Rectal smooth muscle tissue (tissue), 1 donor: ENCODE results near the gene SLC6A2.

Source experiments
- H3K27ac ChIP-seq: one replicate; pipeline ENCODE4 v1.7.0; 2013; ENCODE audit warnings: low read depth, low read length, inconsistent platforms
- H3K27me3 ChIP-seq: one replicate; pipeline ENCODE4 v1.7.0; 2013; ENCODE audit warnings: low read length; ENCODE audit not compliant: control insufficient read depth, insufficient read depth
- H3K36me3 ChIP-seq: one replicate; pipeline ENCODE4 v1.7.0; 2013; ENCODE audit warnings: low read length; ENCODE audit not compliant: control insufficient read depth, insufficient read depth
- H3K4me1 ChIP-seq: one replicate; pipeline ENCODE4 v1.7.0; 2013; ENCODE audit warnings: low read length; ENCODE audit not compliant: control insufficient read depth, insufficient read depth
- H3K4me3 ChIP-seq: one replicate; pipeline ENCODE4 v1.7.0; 2013; ENCODE audit warnings: low read length
- H3K9ac ChIP-seq: one replicate; pipeline ENCODE4 v1.7.0; 2013; ENCODE audit warnings: low read length

SLC6A2 gene

DNA sequence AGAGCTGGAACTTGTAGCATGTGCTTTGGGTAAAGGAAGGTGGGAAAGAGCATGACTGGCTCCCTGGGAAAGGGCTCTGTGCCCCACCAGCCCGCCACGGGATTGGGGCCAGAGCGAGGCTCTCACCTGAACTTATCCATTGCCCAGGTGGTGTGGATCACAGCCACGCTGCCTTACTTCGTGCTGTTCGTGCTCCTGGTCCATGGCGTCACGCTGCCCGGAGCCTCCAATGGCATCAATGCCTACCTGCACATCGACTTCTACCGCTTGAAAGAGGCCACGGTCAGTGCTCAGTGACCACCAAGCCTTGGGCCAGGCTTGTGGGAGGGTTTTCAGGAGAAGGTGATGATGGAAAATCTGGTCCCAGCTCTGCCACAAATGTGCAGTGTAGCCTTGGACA lies 36.0 kb downstream of the SLC6A2 start:
- H3K27ac ChIP-seq, result no peak overlapping the region
- no peak overlapping the region for H3K4me3 ChIP-seq
- H3K4me1 ChIP-seq, result no peaks in the 10 kb centered on the region
- H3K36me3 ChIP-seq, result no peaks in the 10 kb centered on the region
- no peaks in the 10 kb centered on the region for H3K27me3 ChIP-seq
- no peak overlapping the region for H3K9ac ChIP-seq

DNA sequence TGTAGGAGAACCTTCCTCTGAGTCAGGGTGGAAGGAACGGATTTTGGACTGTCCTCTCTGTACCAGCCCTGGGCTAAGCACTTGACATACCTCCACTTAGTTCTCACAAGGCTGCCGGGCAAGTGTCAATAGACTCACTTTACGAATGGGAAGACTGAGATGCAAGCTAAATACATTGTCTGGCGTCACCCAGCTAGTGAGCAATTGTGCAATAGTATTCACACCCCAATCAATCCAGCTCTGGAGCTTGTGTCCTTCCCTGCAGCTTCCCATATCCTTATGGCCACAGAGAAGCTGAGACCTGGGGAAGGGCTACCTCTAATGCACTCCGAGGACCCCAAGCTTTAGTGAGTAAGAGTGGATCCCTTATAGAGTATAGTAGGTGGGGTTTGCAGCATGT lies 39.8 kb downstream of the SLC6A2 start:
- Histone ChIP-seq H3K36me3 (no peaks in the 10 kb centered on the region), H3K4me1 (no peaks in the 10 kb centered on the region), H3K4me3 (no peak overlapping the region)

DNA sequence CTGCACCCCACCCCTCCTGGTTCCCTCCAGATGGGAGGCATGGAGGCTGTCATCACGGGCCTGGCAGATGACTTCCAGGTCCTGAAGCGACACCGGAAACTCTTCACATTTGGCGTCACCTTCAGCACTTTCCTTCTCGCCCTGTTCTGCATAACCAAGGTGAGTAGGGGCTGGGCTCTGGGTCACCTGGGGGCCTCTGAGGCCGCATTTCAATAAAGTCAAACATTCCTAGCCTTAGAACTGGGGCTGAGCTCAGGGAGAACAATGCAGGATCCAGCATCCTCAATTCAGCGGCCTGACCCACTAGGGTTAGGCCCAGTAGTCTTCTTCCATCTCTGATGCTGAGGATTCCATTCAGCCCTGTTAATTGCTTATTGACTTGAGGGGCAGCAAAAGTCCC lies 42.1 kb downstream of the SLC6A2 start:
- no peak overlapping the region for H3K4me3 ChIP-seq
- no peak overlapping the region for H3K27ac ChIP-seq
- H3K36me3 ChIP-seq, result no peaks in the 10 kb centered on the region
- H3K27me3 ChIP-seq, result no peaks in the 10 kb centered on the region
- H3K4me1 ChIP-seq, result no peaks in the 10 kb centered on the region
- no peak overlapping the region for H3K9ac ChIP-seq

More for the DNA sequence above, 39.8 kb downstream of the SLC6A2 start:
- Histone ChIP-seq H3K27ac (no peak overlapping the region), H3K27me3 (no peaks in the 10 kb centered on the region), H3K9ac (no peak overlapping the region)

DNA sequence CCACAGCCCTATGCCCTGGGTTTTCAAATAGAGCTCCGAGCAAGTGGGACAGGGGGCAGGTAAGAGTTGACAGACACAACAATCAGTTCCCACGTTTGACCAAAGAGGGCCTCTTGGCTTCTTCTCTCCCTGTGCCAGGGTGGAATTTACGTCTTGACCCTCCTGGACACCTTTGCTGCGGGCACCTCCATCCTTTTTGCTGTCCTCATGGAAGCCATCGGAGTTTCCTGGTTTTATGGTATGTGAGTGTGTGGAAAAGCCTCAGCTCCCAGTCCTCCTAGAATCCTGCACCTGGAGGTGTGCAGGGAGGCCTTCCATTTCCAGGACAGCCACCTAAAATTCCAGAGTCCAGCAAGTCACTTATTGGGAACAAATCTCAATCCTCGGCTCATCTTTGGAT lies 42.5 kb downstream of the SLC6A2 start:
- Histone ChIP-seq H3K9ac (no peak overlapping the region), H3K36me3 (no peaks in the 10 kb centered on the region), H3K4me1 (no peaks in the 10 kb centered on the region), H3K27me3 (no peaks in the 10 kb centered on the region), H3K27ac (no peak overlapping the region), H3K4me3 (no peak overlapping the region)

DNA sequence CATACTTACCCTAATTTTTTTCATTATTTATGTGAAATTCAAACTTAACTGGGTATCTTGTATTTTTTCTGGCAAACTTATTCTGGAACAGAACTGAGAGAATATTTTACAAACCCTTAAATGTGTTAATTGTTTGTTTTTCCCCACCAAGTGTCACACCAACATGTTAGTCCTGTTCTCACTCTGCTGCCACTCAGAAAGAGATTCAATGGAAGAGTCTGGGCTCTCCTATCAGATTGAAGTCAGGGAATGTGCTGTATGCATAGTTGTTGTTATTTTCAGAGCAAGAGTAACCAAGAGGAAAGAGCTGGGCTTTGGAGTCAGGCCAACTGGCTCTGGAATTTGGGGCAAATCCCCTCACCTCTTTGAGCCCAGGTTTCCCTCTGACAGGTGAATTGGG lies 43.2 kb downstream of the SLC6A2 start:
- H3K9ac ChIP-seq, result no peak overlapping the region
- H3K27me3 ChIP-seq, result no peaks in the 10 kb centered on the region
- no peak overlapping the region for H3K4me3 ChIP-seq
- no peaks in the 10 kb centered on the region for H3K4me1 ChIP-seq
- H3K36me3 ChIP-seq, result no peaks in the 10 kb centered on the region
- no peak overlapping the region for H3K27ac ChIP-seq

- Histone ChIP-seq H3K4me1 (no peaks in the 10 kb centered on the region), H3K4me3 (no peak overlapping the region), H3K9ac (no peak overlapping the region), H3K27me3 (no peaks in the 10 kb centered on the region), H3K27ac (no peak overlapping the region), H3K36me3 (no peaks in the 10 kb centered on the region)
Measured at GRCh38 chr16:55699616-55700015, 43.8 kb downstream of the SLC6A2 start.

DNA sequence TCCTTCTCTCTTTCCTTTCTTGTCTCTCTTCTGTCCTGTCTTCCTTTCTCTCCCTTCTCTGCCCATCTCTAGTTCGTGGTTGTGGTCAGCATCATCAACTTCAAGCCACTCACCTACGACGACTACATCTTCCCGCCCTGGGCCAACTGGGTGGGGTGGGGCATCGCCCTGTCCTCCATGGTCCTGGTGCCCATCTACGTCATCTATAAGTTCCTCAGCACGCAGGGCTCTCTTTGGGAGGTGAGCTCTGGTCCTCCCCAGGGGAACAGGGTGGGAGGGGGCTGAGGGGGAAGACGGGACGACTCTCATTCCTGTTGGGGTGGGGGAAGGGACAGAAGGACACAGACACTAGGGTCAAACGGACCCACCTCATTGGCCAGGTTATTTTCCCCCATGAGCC lies 44.3 kb downstream of the SLC6A2 start:
- H3K27me3 ChIP-seq, result no peaks in the 10 kb centered on the region
- no peaks in the 10 kb centered on the region for H3K4me1 ChIP-seq
- H3K9ac ChIP-seq, result no peak overlapping the region
- H3K27ac ChIP-seq, result no peak overlapping the region
- H3K36me3 ChIP-seq, result no peaks in the 10 kb centered on the region
- H3K4me3 ChIP-seq, result no peak overlapping the region

DNA sequence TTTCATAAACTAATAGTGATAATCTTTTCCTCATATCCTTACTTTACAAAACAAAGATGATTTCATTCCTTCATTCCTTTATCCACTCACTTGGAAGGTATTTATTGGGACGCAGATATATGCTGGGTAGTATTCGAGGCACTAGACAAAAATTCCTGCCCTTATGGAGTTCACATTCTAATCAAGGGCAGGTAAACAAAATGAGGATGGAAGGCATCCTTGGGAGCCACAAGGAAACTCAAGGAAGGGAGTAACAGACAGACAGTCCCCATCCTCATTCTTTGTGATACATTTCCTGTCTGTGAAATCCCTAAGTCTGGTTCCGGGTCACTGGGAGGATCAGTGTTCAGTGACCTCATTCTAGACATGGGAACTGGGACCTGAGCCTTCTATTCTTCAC lies 45.2 kb downstream of the SLC6A2 start:
- no peak overlapping the region for H3K4me3 ChIP-seq
- no peaks in the 10 kb centered on the region for H3K36me3 ChIP-seq
- H3K27ac ChIP-seq, result no peak overlapping the region
- H3K9ac ChIP-seq, result no peak overlapping the region
- H3K27me3 ChIP-seq, result no peaks in the 10 kb centered on the region
- no peaks in the 10 kb centered on the region for H3K4me1 ChIP-seq

DNA sequence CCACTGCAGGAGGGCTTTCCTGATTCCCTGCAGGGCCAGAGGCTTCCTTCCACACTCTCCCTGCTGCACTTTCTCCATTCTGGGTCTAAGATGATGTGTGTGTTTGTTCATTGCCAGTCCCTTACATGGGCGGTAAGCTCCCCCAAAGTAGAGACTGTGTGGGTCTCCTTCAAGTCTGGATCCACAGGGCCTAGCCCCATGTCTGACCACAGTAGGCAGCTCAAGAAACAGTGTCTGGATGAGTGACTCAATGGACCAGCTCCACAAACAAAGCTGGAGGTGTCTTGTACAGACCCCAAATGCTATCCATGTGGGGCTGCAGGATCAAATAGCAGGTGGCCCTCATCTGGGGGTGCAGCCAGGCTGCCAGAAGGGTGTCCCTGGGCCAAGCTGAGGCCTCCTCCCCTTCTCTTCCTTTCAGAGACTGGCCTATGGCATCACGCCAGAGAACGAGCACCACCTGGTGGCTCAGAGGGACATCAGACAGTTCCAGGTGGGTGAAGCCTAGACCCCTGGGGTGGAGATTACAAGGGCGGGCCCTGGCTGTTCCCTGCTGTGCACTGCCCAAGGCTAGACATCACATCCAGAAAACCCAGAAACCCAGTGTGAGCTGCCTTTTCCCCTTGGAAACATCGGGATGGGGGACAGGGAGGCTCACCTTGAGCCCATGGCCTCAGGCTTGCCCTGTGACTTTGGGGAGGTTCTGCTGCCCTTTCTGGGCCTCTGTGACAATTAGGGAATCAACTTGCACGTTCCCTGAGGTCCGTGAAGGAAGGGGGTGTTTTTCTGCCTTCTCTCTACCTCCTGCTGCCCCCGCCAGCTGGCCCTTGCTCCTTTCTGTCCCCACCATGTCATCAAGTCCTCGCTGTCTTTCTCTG lies 45.9 kb downstream of the SLC6A2 start:
- H3K4me3 ChIP-seq, result no peak overlapping the region
- H3K9ac ChIP-seq, result no peak overlapping the region
- no peaks in the 10 kb centered on the region for H3K36me3 ChIP-seq
- no peaks in the 10 kb centered on the region for H3K27me3 ChIP-seq
- H3K27ac ChIP-seq, result no peak overlapping the region
- H3K4me1 ChIP-seq, result no peaks in the 10 kb centered on the region

- Histone ChIP-seq H3K36me3 (no peaks in the 10 kb centered on the region), H3K27me3 (peaks cover under 1% of the 10 kb centered on the region), H3K4me1 (no peaks in the 10 kb centered on the region), H3K9ac (no peak overlapping the region), H3K4me3 (no peak overlapping the region), H3K27ac (no peak overlapping the region)
Measured at GRCh38 chr16:55703003-55704001, 47.5 kb downstream of the SLC6A2 start.

- Histone ChIP-seq H3K9ac (no peak overlapping the region), H3K36me3 (no peaks in the 10 kb centered on the region), H3K27me3 (peaks cover 2% of the 10 kb centered on the region), H3K4me1 (no peaks in the 10 kb centered on the region), H3K27ac (no peak overlapping the region), H3K4me3 (no peak overlapping the region)
Measured at GRCh38 chr16:55706739-55707384, 51.1 kb downstream of the SLC6A2 start.

DNA sequence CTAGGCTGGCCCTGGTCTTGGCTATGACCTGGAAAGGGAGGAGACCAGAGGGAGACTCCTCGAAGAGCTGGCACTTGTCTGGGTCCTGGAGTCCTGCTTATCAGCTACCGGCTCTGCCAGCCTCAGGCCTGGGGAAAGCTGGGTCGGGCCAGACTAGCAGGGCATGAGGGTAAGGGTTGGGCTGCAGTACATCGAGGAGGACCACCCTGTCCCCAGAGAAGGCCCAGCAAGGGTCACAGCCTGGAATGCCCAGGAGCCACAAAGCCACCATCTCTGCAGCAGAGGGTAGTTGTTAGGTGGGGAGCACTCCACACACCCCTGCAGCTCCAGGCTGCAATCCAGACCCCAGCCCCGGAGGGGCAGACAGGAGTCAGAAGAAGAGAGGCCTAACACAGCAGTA lies 54.0 kb downstream of the SLC6A2 start:
- Histone ChIP-seq H3K27ac (no peak overlapping the region), H3K4me3 (no peak overlapping the region), H3K4me1 (no peaks in the 10 kb centered on the region), H3K36me3 (no peaks in the 10 kb centered on the region), H3K9ac (no peak overlapping the region), H3K27me3 (peaks cover 2% of the 10 kb centered on the region)
